DND-41 (cell line): ENCODE results near the gene ADGRB3.

Experiments used
- ATAC-seq: fragments of 200-7000 bp; cut with Tn5 transposase; 3 replicates; pipeline ENCODE4 v1.9.1; 2021; ENCODE audit warnings: low read depth; ENCODE audit not compliant: insufficient read depth
- DNase-seq: peaks from one replicate; pipeline ENCODE4 v3.0.0-alpha.2; 2020
- H2AFZ ChIP-seq: 2 replicates; pipeline ENCODE4 v1.6.0; 2012; ENCODE audit warnings: low read depth, low read length
- H3K27ac ChIP-seq: 2 replicates; pipeline ENCODE4 v1.5.1; 2012; ENCODE audit warnings: low read length, inconsistent platforms
- H3K27me3 ChIP-seq: fragments of 200-600 bp; sonication (generic); 2 replicates; pipeline ENCODE4 v1.6.0; 2012; ENCODE audit warnings: low read length, mild to moderate bottlenecking, inconsistent platforms; ENCODE audit not compliant: insufficient read depth, poor library complexity
- H3K36me3 ChIP-seq: 2 replicates; pipeline ENCODE4 v1.5.1; 2012; ENCODE audit warnings: low read length, inconsistent platforms; ENCODE audit not compliant: insufficient read depth
- H3K4me1 ChIP-seq: 2 replicates; pipeline ENCODE4 v1.5.1; 2012; ENCODE audit warnings: mild to moderate bottlenecking, low read length; ENCODE audit not compliant: insufficient read depth
- H3K4me2 ChIP-seq: 2 replicates; pipeline ENCODE4 v1.6.0; 2012; ENCODE audit warnings: mild to moderate bottlenecking, moderate library complexity, low read length, inconsistent platforms; ENCODE audit not compliant: insufficient read depth
- H3K4me3 ChIP-seq, 2 experiments: fragments of 200-600 bp in 1 of 2; shearing (Covaris generic) in 1 of 2; 2 replicates each; pipeline ENCODE4 v1.5.1; 2012 to 2016; ENCODE audit warnings: inconsistent platforms in 2 of 2, low read length in 2 of 2, mild to moderate bottlenecking in 2 of 2, low read depth in 1 of 2, moderate library complexity in 1 of 2
- H3K79me2 ChIP-seq: 2 replicates; pipeline ENCODE4 v1.6.0; 2012; ENCODE audit warnings: low read length, inconsistent platforms; ENCODE audit not compliant: insufficient read depth
- H3K9ac ChIP-seq: 2 replicates; pipeline ENCODE4 v1.6.0; 2012; ENCODE audit warnings: low read depth, mild to moderate bottlenecking, inconsistent platforms, low read length, moderate library complexity
- H3K9me3 ChIP-seq: 2 replicates; pipeline ENCODE4 v1.5.1; 2012; ENCODE audit warnings: low read length, moderate library complexity, mild to moderate bottlenecking, inconsistent platforms; ENCODE audit not compliant: insufficient read depth, severe bottlenecking
- H4K20me1 ChIP-seq: 2 replicates; pipeline ENCODE4 v1.6.0; 2012; ENCODE audit warnings: low read length; ENCODE audit not compliant: insufficient read depth
- CTCF ChIP-seq: IDR thresholded peaks from 2 replicates; pipeline ENCODE4 v1.5.1; 2012; ENCODE audit warnings: borderline replicate concordance, low read length, moderate library complexity, mild to moderate bottlenecking; ENCODE audit not compliant: poor library complexity, severe bottlenecking; ENCODE audit errors: extremely low read depth
- EZH2 ChIP-seq: IDR thresholded peaks from 3 replicates; pipeline ENCODE4 v1.6.1; 2012; ENCODE audit warnings: borderline replicate concordance, low read depth, mild to moderate bottlenecking, moderate library complexity, low read length, inconsistent platforms; ENCODE audit not compliant: severe bottlenecking

ADGRB3 gene

GRCh38 chr6:69122407-69122773 is 487.3 kb downstream of the ADGRB3 start:
- Histone ChIP-seq H3K27ac (no peak overlapping the region), H3K36me3 (no peaks in the 10 kb centered on the region), H3K79me2 (no peaks in the 10 kb centered on the region), H3K9ac (no peak overlapping the region), H4K20me1 (no peaks in the 10 kb centered on the region), H3K27me3 (no peaks in the 10 kb centered on the region), H2AFZ (no peak overlapping the region), H3K9me3 (no peaks in the 10 kb centered on the region), H3K4me1 (no peaks in the 10 kb centered on the region), H3K4me2 (no peak overlapping the region), H3K4me3 (no peak overlapping the region)
- ATAC-seq (no peak), DNase-seq (no peak)
- TF ChIP-seq CTCF, result no peak
- no peak for TF ChIP-seq EZH2

- Histone ChIP-seq H3K4me3 (no peak overlapping the region), H3K27me3 (no peaks in the 10 kb centered on the region), H3K36me3 (no peaks in the 10 kb centered on the region), H4K20me1 (no peaks in the 10 kb centered on the region), H3K9me3 (no peaks in the 10 kb centered on the region), H3K79me2 (no peaks in the 10 kb centered on the region), H3K9ac (no peak overlapping the region), H3K4me2 (no peak overlapping the region), H3K4me1 (no peaks in the 10 kb centered on the region), H3K27ac (no peak overlapping the region), H2AFZ (no peak overlapping the region)
- ATAC-seq, result no peak
- TF ChIP-seq EZH2, result no peak
- TF ChIP-seq CTCF, result no peak
- no peak for DNase-seq
Observed at GRCh38 chr6:69128411-69128810, 493.3 kb downstream of the ADGRB3 start.

- Histone ChIP-seq H3K36me3 (no peaks in the 10 kb centered on the region), H3K79me2 (no peaks in the 10 kb centered on the region), H3K4me1 (no peaks in the 10 kb centered on the region), H3K4me2 (no peak overlapping the region), H3K9me3 (no peaks in the 10 kb centered on the region), H3K27me3 (no peaks in the 10 kb centered on the region), H3K27ac (no peak overlapping the region), H4K20me1 (no peaks in the 10 kb centered on the region), H2AFZ (no peak overlapping the region), H3K4me3 (no peak overlapping the region), H3K9ac (no peak overlapping the region)
- no peak for ATAC-seq
- TF ChIP-seq CTCF (no peak), EZH2 (no peak)
- DNase-seq, result no peak
Observed at GRCh38 chr6:69129046-69129445, 494.0 kb downstream of the ADGRB3 start.

GRCh38 chr6:69135927-69136326 is 500.8 kb downstream of the ADGRB3 start:
- H3K36me3 ChIP-seq, result no peaks in the 10 kb centered on the region
- H3K9me3 ChIP-seq, result no peaks in the 10 kb centered on the region
- no peak overlapping the region for H3K27ac ChIP-seq
- TF ChIP-seq EZH2, result no peak
- TF ChIP-seq CTCF, result no peak
- no peaks in the 10 kb centered on the region for H3K4me1 ChIP-seq
- H3K4me3 ChIP-seq, result no peak overlapping the region
- H3K79me2 ChIP-seq, result no peaks in the 10 kb centered on the region
- H3K4me2 ChIP-seq, result no peak overlapping the region
- ATAC-seq (no peak), DNase-seq (no peak)
- no peak overlapping the region for H3K9ac ChIP-seq
- H2AFZ ChIP-seq, result no peak overlapping the region
- no peaks in the 10 kb centered on the region for H4K20me1 ChIP-seq
- H3K27me3 ChIP-seq, result no peaks in the 10 kb centered on the region
